Measurements from ENCODE around the gene PIK3R1.

Gene PIK3R1

DNA sequence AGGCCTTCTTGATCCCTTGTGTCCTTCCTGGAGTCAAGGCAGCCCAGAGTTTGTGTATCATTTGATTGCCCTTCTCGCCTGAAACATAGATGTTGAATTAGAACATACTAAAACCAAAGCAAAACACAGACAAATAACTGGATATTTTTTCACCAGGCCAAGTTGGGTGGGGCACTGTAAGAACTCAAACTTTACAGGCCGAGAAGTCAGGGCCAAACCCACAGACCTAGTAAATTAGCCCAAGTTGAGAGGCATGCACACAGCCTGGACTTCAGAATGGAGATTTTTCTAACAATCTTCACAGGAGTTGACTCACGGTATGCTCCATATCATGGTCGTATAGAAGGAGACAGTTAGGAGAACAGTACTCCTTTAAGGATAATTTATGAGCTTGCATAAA is 121.7 kb downstream of the PIK3R1 start:
- Histone ChIP-seq H3K4me3 (ENCODE audit: low read length) (no peak overlapping the region), H3K27ac (ENCODE audit: low read length) (no peak overlapping the region), H3K27me3 (ENCODE audit: control insufficient read depth, insufficient read depth, low read length) (no peaks in the 10 kb centered on the region), H3K9ac (ENCODE audit: low read length) (no peak overlapping the region), H3K9me3 (ENCODE audit: control insufficient read depth, low read depth, low read length) (no peaks in the 10 kb centered on the region), H3K36me3 (ENCODE audit: control insufficient read depth, low read depth, low read length) (no peaks in the 10 kb centered on the region), H3K4me1 (ENCODE audit: control insufficient read depth, low read depth, low read length) (no peaks in the 10 kb centered on the region)

DNA sequence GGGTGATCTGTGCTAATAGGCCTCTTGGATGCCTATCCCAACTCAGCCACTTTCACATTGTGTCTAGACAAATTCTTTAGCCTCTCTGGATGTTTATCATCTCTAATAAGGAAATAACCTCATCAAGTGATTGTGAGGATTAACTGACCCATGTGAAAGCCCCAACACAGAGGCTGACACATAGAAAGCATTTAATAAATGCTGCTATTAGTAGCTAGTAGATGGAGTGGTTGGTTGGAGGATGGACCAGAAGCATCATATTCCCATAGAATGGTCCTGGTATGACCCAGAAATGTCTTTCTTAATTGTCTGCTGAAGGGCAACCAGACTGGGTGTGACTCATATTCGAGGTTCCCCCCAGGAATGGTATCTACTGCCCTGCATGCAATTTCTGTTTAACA is 124.4 kb downstream of the PIK3R1 start:
- H3K4me1 ChIP-seq (ENCODE audit: control insufficient read depth, low read depth, low read length), result no peaks in the 10 kb centered on the region
- H3K4me3 ChIP-seq (ENCODE audit: low read length), result no peak overlapping the region
- no peak overlapping the region for H3K27ac ChIP-seq (ENCODE audit: low read length)

DNA sequence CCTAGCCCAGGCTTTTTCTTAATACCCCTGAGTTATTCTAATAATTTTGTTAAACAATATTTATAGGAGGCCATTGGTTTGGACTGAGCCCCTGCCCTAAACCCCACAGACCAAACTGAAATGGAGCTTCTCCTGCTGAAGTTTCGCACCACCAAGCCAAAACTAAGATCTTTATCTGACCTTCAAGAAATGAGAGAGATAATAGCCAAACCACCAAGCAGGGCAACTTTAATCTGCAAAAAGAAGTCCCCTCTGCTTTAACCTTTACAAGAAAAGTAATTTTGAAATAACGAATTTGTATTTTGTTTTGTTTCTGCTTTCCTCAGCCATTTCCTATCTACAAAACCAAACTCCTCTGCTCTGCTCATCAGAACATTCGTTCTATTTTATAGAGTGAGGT is 125.5 kb downstream of the PIK3R1 start:
- Histone ChIP-seq H3K27me3 (ENCODE audit: control insufficient read depth, insufficient read depth, low read length) (no peaks in the 10 kb centered on the region), H3K9me3 (ENCODE audit: control insufficient read depth, low read depth, low read length) (no peaks in the 10 kb centered on the region), H3K4me1 (ENCODE audit: control insufficient read depth, low read depth, low read length) (no peaks in the 10 kb centered on the region), H3K36me3 (ENCODE audit: control insufficient read depth, low read depth, low read length) (no peaks in the 10 kb centered on the region), H3K4me3 (ENCODE audit: low read length) (no peak overlapping the region), H3K9ac (ENCODE audit: low read length) (no peak overlapping the region), H3K27ac (ENCODE audit: low read length) (no peak overlapping the region)

More for the DNA sequence above, 124.4 kb downstream of the PIK3R1 start:
- H3K36me3 ChIP-seq (ENCODE audit: control insufficient read depth, low read depth, low read length), result no peaks in the 10 kb centered on the region
- no peak overlapping the region for H3K9ac ChIP-seq (ENCODE audit: low read length)
- no peaks in the 10 kb centered on the region for H3K9me3 ChIP-seq (ENCODE audit: control insufficient read depth, low read depth, low read length)
- H3K27me3 ChIP-seq (ENCODE audit: control insufficient read depth, insufficient read depth, low read length), result no peaks in the 10 kb centered on the region

DNA sequence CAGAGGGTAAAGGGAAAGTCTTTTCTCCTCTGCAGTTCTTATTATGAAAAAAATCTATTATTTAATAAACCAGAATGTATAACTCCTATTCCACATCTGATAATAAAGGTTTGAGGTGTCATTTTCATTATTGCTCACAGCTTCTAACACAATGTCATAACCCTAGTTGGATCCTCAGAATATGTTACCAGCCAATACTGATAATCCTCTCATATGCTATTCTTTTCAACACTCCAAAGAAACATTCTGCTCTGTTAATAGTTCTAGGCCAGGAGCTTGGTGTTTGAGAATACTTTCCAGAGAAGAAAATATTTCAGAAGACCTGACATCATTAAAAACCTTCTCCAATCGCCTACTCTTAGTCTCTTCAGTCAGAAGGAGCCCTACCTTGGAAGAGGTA is 127.1 kb downstream of the PIK3R1 start:
- Histone ChIP-seq H3K27ac (ENCODE audit: low read length) (no peak overlapping the region), H3K4me3 (ENCODE audit: low read length) (no peak overlapping the region), H3K36me3 (ENCODE audit: control insufficient read depth, low read depth, low read length) (no peaks in the 10 kb centered on the region), H3K27me3 (ENCODE audit: control insufficient read depth, insufficient read depth, low read length) (no peaks in the 10 kb centered on the region), H3K9ac (ENCODE audit: low read length) (no peak overlapping the region), H3K4me1 (ENCODE audit: control insufficient read depth, low read depth, low read length) (no peaks in the 10 kb centered on the region), H3K9me3 (ENCODE audit: control insufficient read depth, low read depth, low read length) (no peaks in the 10 kb centered on the region)

DNA sequence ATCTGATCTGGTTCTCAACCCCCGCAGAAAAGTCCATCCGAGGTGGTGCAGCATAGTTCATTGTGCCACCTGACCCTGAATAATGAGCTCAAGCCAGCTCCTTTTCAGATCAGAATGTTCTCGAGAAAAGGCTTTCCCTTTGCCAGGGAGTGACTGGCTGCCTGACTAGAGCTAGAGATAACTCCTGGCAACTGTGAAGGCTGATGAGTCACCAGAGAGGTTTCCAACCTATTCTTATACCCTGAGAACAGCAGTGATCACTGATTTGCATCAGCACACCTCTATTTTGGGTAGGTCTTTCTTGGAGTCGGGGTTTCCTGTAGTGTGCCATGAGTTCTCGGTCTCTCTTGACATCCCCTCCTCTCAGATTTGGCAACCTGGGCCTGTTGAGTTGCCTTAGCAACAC is 127.9 kb downstream of the PIK3R1 start:
- Histone ChIP-seq H3K9me3 (ENCODE audit: control insufficient read depth, low read depth, low read length) (no peaks in the 10 kb centered on the region), H3K27ac (ENCODE audit: low read length) (no peak overlapping the region), H3K4me3 (ENCODE audit: low read length) (no peak overlapping the region), H3K4me1 (ENCODE audit: control insufficient read depth, low read depth, low read length) (no peaks in the 10 kb centered on the region), H3K36me3 (ENCODE audit: control insufficient read depth, low read depth, low read length) (no peaks in the 10 kb centered on the region), H3K27me3 (ENCODE audit: control insufficient read depth, insufficient read depth, low read length) (no peaks in the 10 kb centered on the region), H3K9ac (ENCODE audit: low read length) (no peak overlapping the region)

DNA sequence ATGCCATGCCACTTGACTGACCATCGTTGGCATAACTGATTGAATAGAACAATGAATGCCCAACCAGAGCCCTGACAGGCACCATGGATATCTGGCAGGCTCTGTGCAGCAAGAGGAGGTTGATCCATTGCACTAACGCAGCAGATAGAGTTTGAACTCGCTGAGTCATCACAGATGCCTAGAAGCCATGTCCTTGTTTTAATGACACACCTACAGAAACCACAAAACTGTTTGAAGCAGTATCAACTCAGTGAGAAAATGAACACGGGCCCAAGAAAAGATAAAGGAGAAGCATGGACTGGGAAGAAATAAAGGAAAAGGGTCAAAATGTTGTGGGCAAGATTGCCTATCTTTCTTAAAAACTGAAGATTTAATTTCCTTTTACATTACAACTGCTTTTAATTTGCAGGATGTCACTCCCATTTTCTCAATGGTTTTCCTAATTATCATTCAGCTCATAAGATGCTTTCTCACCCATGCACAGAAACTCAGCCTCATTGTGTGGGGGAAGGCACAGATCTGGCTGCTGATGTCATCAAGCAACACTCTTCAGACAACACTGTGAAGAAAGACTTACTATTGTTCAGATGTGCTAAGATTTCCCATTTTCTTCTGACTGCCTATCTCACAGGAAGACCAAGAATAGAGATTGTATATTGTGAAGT is 129.0 kb downstream of the PIK3R1 start:
- Histone ChIP-seq H3K4me1 (ENCODE audit: control insufficient read depth, low read depth, low read length) (no peaks in the 10 kb centered on the region), H3K27me3 (ENCODE audit: control insufficient read depth, insufficient read depth, low read length) (no peaks in the 10 kb centered on the region), H3K36me3 (ENCODE audit: control insufficient read depth, low read depth, low read length) (no peaks in the 10 kb centered on the region), H3K4me3 (ENCODE audit: low read length) (no peak overlapping the region), H3K27ac (ENCODE audit: low read length) (no peak overlapping the region), H3K9ac (ENCODE audit: low read length) (no peak overlapping the region), H3K9me3 (ENCODE audit: control insufficient read depth, low read depth, low read length) (no peaks in the 10 kb centered on the region)

DNA sequence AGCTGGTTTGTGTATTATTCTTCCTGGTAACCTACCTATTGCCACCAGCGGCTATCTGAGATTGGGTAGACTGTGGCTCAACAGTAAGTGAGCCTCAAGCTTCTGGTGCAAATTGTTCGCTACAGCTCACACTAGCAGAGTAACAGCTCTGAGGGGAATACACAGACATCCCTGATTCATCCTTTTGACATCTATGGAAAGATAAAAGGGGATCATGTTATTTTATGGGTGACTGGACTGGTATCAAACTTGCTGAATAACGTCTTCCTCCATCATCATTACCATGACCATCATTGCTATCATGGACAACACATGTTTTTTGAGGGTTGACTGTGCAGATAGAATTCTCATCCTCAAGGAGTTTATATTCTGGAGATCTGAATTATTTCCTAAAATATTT is 129.6 kb downstream of the PIK3R1 start:
- Histone ChIP-seq H3K4me1 (ENCODE audit: control insufficient read depth, low read depth, low read length) (no peaks in the 10 kb centered on the region), H3K9ac (ENCODE audit: low read length) (no peak overlapping the region), H3K27ac (ENCODE audit: low read length) (no peak overlapping the region), H3K36me3 (ENCODE audit: control insufficient read depth, low read depth, low read length) (no peaks in the 10 kb centered on the region), H3K4me3 (ENCODE audit: low read length) (no peak overlapping the region), H3K9me3 (ENCODE audit: control insufficient read depth, low read depth, low read length) (no peaks in the 10 kb centered on the region), H3K27me3 (ENCODE audit: control insufficient read depth, insufficient read depth, low read length) (no peaks in the 10 kb centered on the region)

DNA sequence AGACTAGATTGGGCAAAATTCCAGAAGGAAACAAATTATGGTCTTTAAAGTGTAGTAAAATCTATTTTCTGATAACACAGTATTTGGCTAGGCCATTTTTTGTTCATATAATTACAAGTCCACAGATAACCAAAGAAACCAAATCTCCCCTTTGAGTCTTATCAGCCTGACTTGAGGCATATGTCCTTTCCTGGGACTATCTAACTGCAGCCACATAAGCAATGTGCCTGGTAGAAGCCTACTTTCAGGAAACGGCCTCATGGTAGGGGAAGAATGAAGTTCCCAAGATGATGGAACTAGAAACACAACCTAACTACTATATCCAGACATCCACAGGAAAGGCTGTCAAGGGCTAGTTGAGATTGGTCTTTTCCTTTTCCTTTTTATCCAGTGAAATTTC is 130.0 kb downstream of the PIK3R1 start:
- H3K9me3 ChIP-seq (ENCODE audit: control insufficient read depth, low read depth, low read length), result no peaks in the 10 kb centered on the region
- no peaks in the 10 kb centered on the region for H3K36me3 ChIP-seq (ENCODE audit: control insufficient read depth, low read depth, low read length)

DNA sequence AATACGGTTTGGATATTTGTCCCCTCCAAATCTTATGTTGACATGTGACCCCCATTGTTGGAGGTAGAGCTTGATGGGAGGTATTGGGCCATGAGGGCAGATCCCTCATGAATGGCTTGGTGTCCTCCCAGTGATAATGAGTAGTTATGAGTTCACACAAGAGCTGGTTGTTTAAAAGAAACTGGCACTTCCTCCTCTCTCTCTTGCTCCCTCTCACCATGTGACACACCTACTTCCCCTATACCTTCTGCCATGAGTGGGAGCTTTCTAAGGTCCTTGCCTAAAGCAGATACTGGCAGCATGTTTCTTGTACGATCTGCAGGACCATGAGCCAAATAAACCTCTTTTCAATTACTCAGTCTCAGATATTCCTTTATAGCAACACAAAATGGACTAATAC is 132.0 kb downstream of the PIK3R1 start:
- H3K27me3 ChIP-seq (ENCODE audit: control insufficient read depth, insufficient read depth, low read length), result no peaks in the 10 kb centered on the region
- no peak overlapping the region for H3K27ac ChIP-seq (ENCODE audit: low read length)
- no peaks in the 10 kb centered on the region for H3K9me3 ChIP-seq (ENCODE audit: control insufficient read depth, low read depth, low read length)

More for the DNA sequence above, 130.0 kb downstream of the PIK3R1 start:
- Histone ChIP-seq H3K4me3 (ENCODE audit: low read length) (no peak overlapping the region), H3K27ac (ENCODE audit: low read length) (no peak overlapping the region), H3K4me1 (ENCODE audit: control insufficient read depth, low read depth, low read length) (no peaks in the 10 kb centered on the region), H3K9ac (ENCODE audit: low read length) (no peak overlapping the region), H3K27me3 (ENCODE audit: control insufficient read depth, insufficient read depth, low read length) (no peaks in the 10 kb centered on the region)

DNA sequence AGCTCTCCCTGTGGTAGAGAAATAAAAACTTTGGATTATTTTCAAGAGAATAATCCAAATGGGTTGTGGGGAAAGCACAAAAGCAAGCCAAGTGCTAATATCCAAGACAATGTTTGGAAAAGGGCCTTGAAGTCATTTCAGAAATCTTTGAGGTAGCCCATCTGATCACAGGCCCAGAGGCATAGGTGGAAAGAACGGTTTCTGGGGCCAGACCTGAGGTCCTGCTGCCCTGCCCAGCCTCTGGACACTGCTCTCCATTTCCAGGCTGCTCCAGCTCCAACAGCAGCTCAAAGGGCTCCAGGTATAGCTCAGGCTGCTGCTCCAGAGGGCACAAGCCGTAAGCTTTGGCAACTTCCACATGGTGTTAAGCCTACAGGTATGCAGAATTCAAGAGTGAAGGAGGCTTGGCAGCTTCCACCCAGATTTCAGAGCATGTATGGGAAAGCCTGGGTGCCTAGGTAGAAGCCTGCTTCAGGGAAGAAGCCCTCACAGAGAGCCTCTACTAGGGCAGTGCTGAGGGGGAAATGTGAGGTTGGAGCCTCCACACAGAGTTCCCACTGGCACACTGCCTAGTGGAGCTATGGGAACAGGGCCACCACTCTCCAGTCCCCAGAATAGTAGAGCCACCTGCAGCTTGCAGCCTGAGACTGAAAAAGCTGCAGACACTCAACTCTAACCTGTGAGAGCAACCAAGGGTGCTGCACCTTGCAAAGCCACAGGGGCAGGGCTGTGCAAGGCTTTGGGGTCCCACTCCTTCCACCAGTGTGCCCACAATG is 133.1 kb downstream of the PIK3R1 start:
- H3K27ac ChIP-seq (ENCODE audit: low read length), result no peak overlapping the region
- H3K9ac ChIP-seq (ENCODE audit: low read length), result no peak overlapping the region
- H3K36me3 ChIP-seq (ENCODE audit: control insufficient read depth, low read depth, low read length), result no peaks in the 10 kb centered on the region
- no peaks in the 10 kb centered on the region for H3K27me3 ChIP-seq (ENCODE audit: control insufficient read depth, insufficient read depth, low read length)
- H3K4me3 ChIP-seq (ENCODE audit: low read length), result no peak overlapping the region
- no peaks in the 10 kb centered on the region for H3K9me3 ChIP-seq (ENCODE audit: control insufficient read depth, low read depth, low read length)
- peaks cover 3% of the 10 kb centered on the region for H3K4me1 ChIP-seq (ENCODE audit: control insufficient read depth, low read depth, low read length)

More for the DNA sequence above, 132.0 kb downstream of the PIK3R1 start:
- H3K36me3 ChIP-seq (ENCODE audit: control insufficient read depth, low read depth, low read length), result no peaks in the 10 kb centered on the region
- no peak overlapping the region for H3K4me3 ChIP-seq (ENCODE audit: low read length)
- H3K9ac ChIP-seq (ENCODE audit: low read length), result no peak overlapping the region
- no peaks in the 10 kb centered on the region for H3K4me1 ChIP-seq (ENCODE audit: control insufficient read depth, low read depth, low read length)

DNA sequence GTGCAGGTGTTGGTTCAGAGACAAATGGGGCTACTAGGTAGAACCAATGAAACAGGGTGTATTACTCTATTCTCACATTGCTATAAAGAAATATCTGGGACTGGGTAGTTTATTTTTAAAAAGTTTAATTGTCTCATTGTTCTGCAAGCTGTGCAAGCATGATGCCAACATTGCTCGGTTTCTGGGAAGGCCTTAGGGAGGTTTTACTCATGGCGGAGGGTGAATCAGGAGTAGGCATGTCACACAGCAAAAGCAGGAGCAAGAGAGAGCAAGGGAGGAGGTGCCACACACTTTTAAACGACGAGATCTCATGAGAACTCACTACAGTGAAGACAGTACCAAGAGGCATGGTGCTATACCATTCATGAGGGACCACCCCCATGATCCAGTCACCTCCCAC is 134.6 kb downstream of the PIK3R1 start:
- Histone ChIP-seq H3K36me3 (ENCODE audit: control insufficient read depth, low read depth, low read length) (no peaks in the 10 kb centered on the region), H3K9me3 (ENCODE audit: control insufficient read depth, low read depth, low read length) (no peaks in the 10 kb centered on the region), H3K27ac (ENCODE audit: low read length) (no peak overlapping the region), H3K27me3 (ENCODE audit: control insufficient read depth, insufficient read depth, low read length) (no peaks in the 10 kb centered on the region), H3K4me1 (ENCODE audit: control insufficient read depth, low read depth, low read length) (peaks cover 3% of the 10 kb centered on the region), H3K4me3 (ENCODE audit: low read length) (no peak overlapping the region), H3K9ac (ENCODE audit: low read length) (no peak overlapping the region)

Measured in iPS-18a (cell line).